HG03521 (cell line): ENCODE results near the gene TCF21.

ENCODE experiments used
- ATAC-seq: cut with Tn5 transposase; IDR thresholded peaks from one replicate; pipeline ENCODE4 v1.9.1; 2021; ENCODE audit warnings: mild to moderate bottlenecking, moderate library complexity; ENCODE audit not compliant: unreplicated experiment

The TCF21 gene

DNA sequence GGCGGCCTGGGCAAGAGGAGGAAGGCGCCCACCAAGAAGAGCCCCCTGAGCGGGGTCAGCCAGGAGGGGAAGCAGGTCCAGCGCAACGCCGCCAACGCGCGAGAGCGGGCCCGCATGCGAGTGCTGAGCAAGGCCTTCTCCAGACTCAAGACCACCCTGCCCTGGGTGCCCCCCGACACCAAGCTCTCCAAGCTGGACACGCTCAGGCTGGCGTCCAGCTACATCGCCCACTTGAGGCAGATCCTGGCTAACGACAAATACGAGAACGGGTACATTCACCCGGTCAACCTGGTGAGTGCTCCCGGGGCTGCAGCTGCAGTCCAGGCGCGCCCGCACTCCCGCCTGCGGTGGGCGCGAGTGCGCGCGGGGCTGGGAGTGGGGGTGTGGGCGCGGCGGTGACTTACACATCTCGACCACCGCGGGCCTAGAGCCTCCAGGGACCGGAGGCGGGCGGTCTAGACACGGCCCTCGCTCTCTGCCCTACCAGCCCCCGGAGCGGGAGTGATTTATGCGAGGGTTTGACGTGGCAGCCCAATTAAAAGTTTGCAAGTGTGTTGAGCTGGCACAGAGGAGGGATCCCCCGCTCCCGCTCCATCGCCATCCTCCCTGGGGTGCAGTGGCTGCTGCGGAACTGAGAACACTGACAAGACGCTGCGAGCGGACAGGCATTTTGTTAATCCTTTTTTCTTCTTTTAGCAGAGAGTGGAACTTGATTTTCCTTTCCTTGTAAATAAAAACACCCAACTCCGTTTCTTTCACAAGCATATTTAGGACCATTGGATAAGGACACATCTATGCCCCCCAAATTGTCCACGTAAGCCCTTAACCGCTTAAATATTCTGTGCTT lies 867 bp downstream of the TCF21 start:
- ATAC-seq: no peak

- ATAC-seq: no peak
Measured at GRCh38 chr6:133890711-133891148, 1.8 kb downstream of the TCF21 start.

GRCh38 chr6:133891149-133891926 lies 2.4 kb downstream of the TCF21 start:
- no peak for ATAC-seq

- no peak for ATAC-seq
Measured at GRCh38 chr6:133891927-133892812, 3.3 kb downstream of the TCF21 start.

DNA sequence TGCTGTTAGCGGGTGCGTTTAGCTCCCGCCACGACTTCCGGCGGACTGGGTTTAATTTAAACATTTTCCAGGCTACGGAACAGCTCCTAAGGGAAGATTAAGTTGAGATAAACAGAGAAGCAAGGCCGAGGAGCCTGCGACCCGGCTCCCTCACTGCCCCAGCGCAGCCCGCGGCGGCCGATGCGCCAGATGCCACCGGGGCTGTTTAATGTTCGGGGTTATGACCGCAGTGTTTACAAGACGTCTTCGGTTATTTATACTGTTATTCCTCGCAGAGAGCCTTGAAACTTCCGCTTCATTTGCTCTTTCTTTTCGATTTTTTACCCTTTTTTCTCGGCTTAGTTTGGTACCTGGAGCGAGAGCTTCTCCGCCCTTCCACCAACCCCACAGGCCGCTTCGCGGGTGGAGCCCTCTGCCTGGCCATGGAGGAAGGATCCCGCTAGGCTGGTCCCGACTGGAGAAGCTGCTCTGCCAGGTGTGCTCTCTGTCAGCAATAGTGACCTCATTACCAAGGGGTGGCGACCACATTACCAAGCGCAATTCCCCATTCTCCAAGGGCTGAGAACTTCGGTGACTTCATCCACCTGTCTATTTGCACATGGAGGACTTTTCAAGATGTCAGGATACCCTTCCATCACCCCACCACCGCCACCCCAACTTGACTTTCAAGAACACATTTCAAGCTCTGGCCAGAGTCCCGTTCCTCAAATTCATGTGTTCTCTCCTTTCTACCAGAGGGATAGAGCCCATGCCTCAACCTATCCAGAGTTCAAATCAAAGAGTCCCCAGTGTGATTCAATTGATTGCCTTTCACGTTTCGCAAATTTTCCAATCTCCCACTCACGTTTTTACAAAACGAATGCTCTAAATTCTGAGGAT lies 4.1 kb downstream of the TCF21 start:
- ATAC-seq: no peak

DNA sequence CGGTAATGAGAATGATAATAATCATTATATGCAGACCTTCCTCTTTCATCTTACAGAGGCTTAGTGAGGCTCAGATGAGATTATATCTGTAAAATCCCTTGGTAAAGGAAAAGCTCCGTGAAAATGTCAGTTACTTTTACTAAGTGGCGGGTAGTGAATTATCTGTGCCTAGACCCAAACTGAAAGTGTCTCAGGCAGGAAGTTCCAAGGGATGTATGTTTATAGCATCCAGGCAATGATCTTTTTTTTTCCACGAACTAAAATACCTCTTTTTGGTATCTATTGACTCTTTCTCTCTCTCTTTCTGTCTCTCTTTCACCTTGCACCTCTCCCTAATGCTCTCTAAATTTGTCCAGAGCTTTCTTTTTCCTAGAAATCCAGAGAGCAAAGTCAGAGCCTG lies 5.0 kb downstream of the TCF21 start:
- ATAC-seq: no peak

GRCh38 chr6:133894369-133894768 lies 5.5 kb downstream of the TCF21 start:
- ATAC-seq: no peak

DNA sequence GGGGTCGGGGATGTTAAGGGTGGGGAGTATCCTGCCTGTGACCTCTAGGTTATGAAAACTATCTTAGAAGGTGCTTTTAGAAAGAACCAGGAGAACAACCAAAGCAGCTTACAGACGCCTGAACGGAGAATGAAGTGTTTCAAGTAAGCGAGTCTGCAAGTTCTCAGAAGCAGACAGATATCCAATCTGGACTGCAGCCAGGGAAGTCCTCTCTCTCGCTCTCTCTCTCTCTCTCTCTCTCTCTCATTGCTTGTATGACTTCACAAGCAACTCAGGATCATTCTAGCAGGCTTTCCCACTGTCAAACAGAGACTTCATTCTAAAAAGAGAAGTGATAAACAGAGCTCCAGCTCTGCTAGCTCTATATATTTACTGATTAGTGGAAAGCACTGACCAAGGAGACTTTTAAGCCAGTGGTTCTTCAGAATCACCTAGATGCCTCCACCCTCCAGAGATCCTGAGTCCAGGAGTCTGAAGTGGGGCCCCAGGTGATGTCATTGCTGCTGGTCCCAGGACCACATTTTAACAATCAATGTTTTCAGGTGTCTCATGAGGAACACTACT lies 6.0 kb downstream of the TCF21 start:
- ATAC-seq: no peak

GRCh38 chr6:133895573-133896343 lies 6.8 kb downstream of the TCF21 start:
- ATAC-seq: no peak

DNA sequence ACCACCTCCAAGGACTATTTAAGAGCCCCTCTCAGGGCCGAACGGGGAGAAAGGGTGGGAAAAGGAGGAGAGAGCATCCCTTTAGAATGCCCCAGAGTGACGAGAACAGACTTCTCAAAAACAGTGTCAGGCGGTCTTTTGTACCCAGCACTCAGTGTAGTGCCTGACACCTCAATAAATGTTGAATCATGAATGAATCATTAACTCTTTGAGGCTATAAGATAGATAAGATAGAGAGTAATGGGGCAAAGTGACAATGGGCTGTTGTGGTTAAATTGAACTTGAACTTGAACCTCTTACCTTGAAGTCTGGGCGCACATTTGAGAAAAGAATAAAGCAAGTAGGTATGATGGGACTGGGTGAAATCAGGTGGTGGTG lies 7.4 kb downstream of the TCF21 start:
- no peak for ATAC-seq

DNA sequence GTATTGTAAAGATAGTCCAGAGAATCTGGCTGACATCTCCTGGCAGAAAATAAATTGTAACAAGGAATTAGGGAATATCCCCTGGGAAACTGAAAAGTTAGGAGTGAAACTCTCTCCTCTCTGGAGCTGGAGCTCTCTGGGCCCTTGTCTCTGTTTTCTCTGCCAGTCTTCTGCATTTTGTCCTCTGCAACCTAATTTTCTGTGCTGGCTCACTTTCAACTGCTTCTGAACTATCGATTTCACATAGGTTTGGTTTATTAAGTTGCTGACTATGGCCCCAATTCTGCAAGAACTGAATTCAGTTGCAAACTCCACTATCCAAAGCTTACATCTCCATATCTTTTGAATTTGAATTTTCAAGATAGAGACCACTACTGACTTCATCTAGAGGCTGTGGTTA lies 9.3 kb downstream of the TCF21 start:
- ATAC-seq: no peak

DNA sequence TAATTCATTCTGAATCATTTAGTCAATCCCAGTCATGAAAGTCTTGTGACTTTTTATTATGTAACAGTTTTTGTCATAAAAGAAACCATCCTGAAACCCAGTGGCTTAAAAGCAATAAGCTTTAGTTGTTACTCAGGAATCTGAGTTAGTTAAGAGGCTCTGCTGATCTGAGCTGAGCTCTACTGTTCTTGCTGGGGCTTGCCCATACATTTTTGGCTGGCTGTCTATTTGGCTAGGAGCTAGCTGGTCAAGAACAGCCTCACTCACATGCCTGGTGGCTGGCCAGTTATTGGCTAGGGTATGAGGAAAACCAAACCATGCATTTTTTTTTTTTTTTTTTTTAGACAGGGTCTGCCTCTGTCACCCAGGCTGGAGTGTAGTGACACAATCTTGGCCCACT lies 10.6 kb downstream of the TCF21 start:
- ATAC-seq: no peak

GRCh38 chr6:133903855-133904254 lies 14.9 kb downstream of the TCF21 start:
- ATAC-seq: no peak

DNA sequence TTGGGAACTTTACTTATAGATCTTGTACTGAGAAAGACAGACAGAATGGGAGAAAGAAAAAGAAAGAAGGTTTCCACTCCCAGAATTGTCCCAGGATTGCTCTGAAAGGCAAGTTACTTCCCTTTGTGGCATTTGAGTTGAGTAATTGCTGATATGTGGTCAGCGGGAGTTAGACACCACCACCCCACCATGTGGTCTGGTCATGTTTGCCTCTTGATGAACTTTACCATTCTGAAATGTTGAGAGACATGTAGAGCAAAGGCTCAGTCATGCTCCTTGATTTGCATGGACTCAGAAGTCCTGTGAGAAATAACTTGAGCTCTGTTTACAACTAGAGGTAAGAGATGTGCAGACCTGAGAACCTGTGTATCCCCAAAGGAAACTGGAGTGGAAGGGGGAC lies 17.1 kb downstream of the TCF21 start:
- no peak for ATAC-seq

GRCh38 chr6:133916650-133917151 lies 27.8 kb downstream of the TCF21 start:
- ATAC-seq: no peak

DNA sequence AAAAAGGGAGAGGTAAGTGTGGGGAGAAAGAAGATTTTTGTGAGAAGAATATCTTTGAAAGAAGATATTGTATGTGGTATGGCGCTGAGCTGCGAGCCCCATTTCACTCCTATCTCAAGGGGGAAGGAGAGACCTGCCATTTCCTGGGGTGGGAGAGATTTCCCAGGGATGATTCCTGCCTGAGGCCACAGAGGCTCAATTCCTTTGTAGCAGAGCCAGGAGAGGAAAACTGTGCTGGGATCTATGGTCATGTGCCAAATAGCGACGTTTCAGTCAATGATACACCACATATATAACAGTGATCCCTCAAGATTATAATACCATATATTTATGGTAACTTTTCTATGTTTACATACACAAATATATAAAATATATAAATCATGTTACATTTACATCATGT lies 28.9 kb downstream of the TCF21 start:
- no peak for ATAC-seq

- ATAC-seq: no peak
Measured at GRCh38 chr6:133918208-133918930, 29.5 kb downstream of the TCF21 start.

DNA sequence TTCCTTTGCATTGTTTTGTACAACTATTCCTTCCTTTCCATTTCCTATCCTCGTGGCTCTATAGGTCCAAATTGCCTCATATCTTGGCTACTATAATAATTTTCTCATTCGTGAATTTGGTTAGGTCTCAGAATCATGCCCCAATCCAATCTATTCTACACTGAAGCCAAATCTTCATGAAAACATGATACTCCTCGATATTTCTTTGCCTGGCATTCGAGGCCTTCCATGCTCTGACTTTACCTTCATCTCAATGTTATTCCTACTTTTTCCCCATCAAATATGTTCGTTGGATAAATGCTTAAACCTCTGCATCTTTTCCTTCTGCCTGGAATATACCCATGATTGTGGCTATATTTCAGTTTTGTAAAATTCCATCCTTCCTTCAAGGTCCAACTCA lies 30.4 kb downstream of the TCF21 start:
- no peak for ATAC-seq
